Gastrocnemius medialis (tissue), 4 donors: ENCODE data around the gene IL5RA.

Experiments
- POLR2A ChIP-seq, 2 donors: fragments of 450-650 bp; IDR thresholded peaks; one replicate each; pipeline ENCODE4 v1.6.1; 2017; ENCODE audit warnings: antibody characterized with exemption in 2 of 2, mild to moderate bottlenecking in 2 of 2, moderate library complexity in 2 of 2
- TF ChIP-seq, protein P1 (sequence below), 5 experiments: fragments of 450-650 bp in 3 of 5; fragments of 200-600 bp in 2 of 5; sonication (generic) in 2 of 5; IDR thresholded peaks in 4 of 5; conservative IDR thresholded peaks in 1 of 5; 1 replicate in 4 of 5; 2 replicates in 1 of 5; pipeline ENCODE4 v1.5.1; 2016 to 2019; ENCODE audit warnings: antibody characterized with exemption in 5 of 5, mild to moderate bottlenecking in 3 of 5, moderate library complexity in 3 of 5

DNA sequence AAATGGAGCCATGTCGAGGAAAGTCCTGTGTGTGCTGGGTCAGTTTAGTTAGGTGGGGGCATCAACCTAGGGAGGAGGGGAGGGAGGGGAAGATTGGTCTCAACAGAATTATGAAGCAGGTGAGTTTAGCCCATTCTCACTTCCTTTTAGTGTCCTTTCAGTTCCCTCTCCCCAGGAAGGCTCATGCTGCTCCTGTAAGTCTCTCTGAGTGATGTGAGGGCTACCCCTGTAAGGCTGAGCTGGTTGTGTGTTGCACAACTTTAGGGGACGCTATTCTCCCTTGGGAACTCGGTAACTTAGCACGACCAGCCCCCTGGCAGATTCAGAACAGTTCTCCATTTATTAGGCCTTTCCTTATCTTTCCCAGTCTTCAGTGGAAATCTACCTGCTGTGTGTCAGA lies 21.2 kb downstream of the IL5RA start:
- TF ChIP-seq, protein P1, sequence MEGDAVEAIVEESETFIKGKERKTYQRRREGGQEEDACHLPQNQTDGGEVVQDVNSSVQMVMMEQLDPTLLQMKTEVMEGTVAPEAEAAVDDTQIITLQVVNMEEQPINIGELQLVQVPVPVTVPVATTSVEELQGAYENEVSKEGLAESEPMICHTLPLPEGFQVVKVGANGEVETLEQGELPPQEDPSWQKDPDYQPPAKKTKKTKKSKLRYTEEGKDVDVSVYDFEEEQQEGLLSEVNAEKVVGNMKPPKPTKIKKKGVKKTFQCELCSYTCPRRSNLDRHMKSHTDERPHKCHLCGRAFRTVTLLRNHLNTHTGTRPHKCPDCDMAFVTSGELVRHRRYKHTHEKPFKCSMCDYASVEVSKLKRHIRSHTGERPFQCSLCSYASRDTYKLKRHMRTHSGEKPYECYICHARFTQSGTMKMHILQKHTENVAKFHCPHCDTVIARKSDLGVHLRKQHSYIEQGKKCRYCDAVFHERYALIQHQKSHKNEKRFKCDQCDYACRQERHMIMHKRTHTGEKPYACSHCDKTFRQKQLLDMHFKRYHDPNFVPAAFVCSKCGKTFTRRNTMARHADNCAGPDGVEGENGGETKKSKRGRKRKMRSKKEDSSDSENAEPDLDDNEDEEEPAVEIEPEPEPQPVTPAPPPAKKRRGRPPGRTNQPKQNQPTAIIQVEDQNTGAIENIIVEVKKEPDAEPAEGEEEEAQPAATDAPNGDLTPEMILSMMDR (IDR thresholded peaks at IDR 0.05 in 4 of 5, conservative IDR thresholded peaks at IDR 0.05 in 1 of 5) = no peak
- no peak for TF ChIP-seq POLR2A (IDR thresholded peaks at IDR 0.05)
